GM20431 (cell line): ENCODE measurements around the gene PYGB.

Experiments used
- in situ Hi-C: fragments of 300-500 bp; cut with MseI, MboI; formaldehyde crosslinking; loops from one replicate; pipeline ENCODE4 v1.15.0; 2020; ENCODE audit warnings: low sequenced_read_pairs; ENCODE audit not compliant: unreplicated experiment

The PYGB gene

GRCh38 chr20:25247956-25248785 is at the start of gene PYGB:
TSS of gene PYGB (plus strand) at chr20:25248085. CDS start at chr20:25248179, 94 bp downstream.
- in situ Hi-C loops = no loop called here

- in situ Hi-C loops = no loop called here
Measured at GRCh38 chr20:25198663-25199383, 49.1 kb upstream of the PYGB start.

- in situ Hi-C loops = no loop called here
Measured at GRCh38 chr20:25199473-25200260, 48.2 kb upstream of the PYGB start.

- in situ Hi-C loops = no loop called here
Measured at GRCh38 chr20:25203089-25203488, 44.8 kb upstream of the PYGB start.

- in situ Hi-C loops = no loop called here
Measured at GRCh38 chr20:25203871-25204320, 44.0 kb upstream of the PYGB start.

GRCh38 chr20:25204550-25205276 is 43.2 kb upstream of the PYGB start:
- in situ Hi-C loops = no loop called here

- in situ Hi-C loops = no loop called here
Measured at GRCh38 chr20:25205277-25206062, 42.4 kb upstream of the PYGB start.

- in situ Hi-C loops = no loop called here
Measured at GRCh38 chr20:25206063-25206403, 41.9 kb upstream of the PYGB start.

- in situ Hi-C loops = no loop called here
Measured at GRCh38 chr20:25206548-25206947, 41.3 kb upstream of the PYGB start.

- in situ Hi-C loops = no loop called here
Measured at GRCh38 chr20:25207149-25207959, 40.5 kb upstream of the PYGB start.

GRCh38 chr20:25207960-25208534 is 39.8 kb upstream of the PYGB start:
- in situ Hi-C loops = no loop called here

GRCh38 chr20:25209400-25209799 is 38.5 kb upstream of the PYGB start:
- in situ Hi-C loops = no loop called here

GRCh38 chr20:25209911-25210310 is 38.0 kb upstream of the PYGB start:
- in situ Hi-C loops = no loop called here

- in situ Hi-C loops = no loop called here
Measured at GRCh38 chr20:25211273-25211672, 36.6 kb upstream of the PYGB start.

- in situ Hi-C loops = no loop called here
Measured at GRCh38 chr20:25212242-25212641, 35.6 kb upstream of the PYGB start.

- in situ Hi-C loops = no loop called here
Measured at GRCh38 chr20:25213566-25214425, 34.1 kb upstream of the PYGB start.

GRCh38 chr20:25214426-25214790 is 33.5 kb upstream of the PYGB start:
- in situ Hi-C loops = no loop called here
